Liver (tissue), 3 donors: ENCODE measurements around the gene PDZRN4.
"Not testable (repeated sequence)": the region's sequence is repeated elsewhere in the genome, so short reads cannot be mapped to it uniquely, and the experiment has no call there.

Experiments used
- ATF3 ChIP-seq: IDR thresholded peaks from 2 replicates; pipeline ENCODE4 v1.6.1; 2016; ENCODE audit warnings: antibody characterized with exemption
- CTCF ChIP-seq: fragments of 150-350 bp; IDR thresholded peaks from 2 replicates; pipeline ENCODE4 v1.5.1; 2017; ENCODE audit warnings: improper control_type of control experiment, low read depth, low read length; ENCODE audit not compliant: missing input control
- MAX ChIP-seq: IDR thresholded peaks from 2 replicates; pipeline ENCODE4 v1.6.1; 2016; ENCODE audit warnings: antibody characterized with exemption
- SP1 ChIP-seq: IDR thresholded peaks from 2 replicates; pipeline ENCODE4 v1.6.1; 2018; ENCODE audit warnings: antibody characterized with exemption, mild to moderate bottlenecking
- YY1 ChIP-seq: IDR thresholded peaks from 2 replicates; pipeline ENCODE4 v1.6.1; 2016; ENCODE audit warnings: antibody characterized with exemption, mild to moderate bottlenecking
- ZBTB33 ChIP-seq: IDR thresholded peaks from 2 replicates; pipeline ENCODE4 v1.6.1; 2016; ENCODE audit warnings: antibody characterized with exemption
- donor health status: healthy.
- donor health status: healthy.

- TF ChIP-seq YY1, ZBTB33, SP1, MAX, ATF3, CTCF: not testable (repeated sequence)
Observed at GRCh38 chr12:41263196-41263595, 75.1 kb downstream of the PDZRN4 start.
